ENCODE results near the gene NOXA1. TPM values are rescaled to one million over a fixed set of nuclear protein-coding genes. Genes with fewer than 3 reads are reported as not detected.

The NOXA1 gene
- total RNA-seq, 1 donor from 2014 or later = 16.3 TPM

DNA sequence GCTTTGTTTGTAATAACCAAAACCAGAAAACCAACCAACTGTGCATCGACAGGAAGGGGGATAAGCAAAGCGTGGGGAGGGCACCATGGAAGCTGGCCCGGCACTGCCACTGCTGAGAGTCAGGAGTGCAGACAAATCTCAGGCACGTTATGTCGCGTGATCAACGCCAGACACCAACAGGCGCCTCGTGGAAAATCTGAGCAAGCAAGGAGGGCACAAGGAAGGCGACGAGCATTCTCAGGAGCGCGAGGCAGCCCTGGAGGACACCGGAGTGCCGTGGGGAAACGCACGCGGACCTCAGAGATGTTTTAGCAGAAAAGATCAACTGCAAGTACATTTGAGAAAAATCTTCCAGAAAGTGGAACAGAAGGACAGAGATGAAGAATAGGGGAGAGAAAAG, 51.1 kb downstream of the NOXA1 start:
- TF ChIP-seq, protein P1, sequence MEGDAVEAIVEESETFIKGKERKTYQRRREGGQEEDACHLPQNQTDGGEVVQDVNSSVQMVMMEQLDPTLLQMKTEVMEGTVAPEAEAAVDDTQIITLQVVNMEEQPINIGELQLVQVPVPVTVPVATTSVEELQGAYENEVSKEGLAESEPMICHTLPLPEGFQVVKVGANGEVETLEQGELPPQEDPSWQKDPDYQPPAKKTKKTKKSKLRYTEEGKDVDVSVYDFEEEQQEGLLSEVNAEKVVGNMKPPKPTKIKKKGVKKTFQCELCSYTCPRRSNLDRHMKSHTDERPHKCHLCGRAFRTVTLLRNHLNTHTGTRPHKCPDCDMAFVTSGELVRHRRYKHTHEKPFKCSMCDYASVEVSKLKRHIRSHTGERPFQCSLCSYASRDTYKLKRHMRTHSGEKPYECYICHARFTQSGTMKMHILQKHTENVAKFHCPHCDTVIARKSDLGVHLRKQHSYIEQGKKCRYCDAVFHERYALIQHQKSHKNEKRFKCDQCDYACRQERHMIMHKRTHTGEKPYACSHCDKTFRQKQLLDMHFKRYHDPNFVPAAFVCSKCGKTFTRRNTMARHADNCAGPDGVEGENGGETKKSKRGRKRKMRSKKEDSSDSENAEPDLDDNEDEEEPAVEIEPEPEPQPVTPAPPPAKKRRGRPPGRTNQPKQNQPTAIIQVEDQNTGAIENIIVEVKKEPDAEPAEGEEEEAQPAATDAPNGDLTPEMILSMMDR (IDR thresholded peaks at IDR 0.05; ENCODE audit: unreplicated experiment) = no peak
- Mint-ChIP-seq H3K27ac (no peak overlapping the region), H3K4me3 (ENCODE audit: low read depth) (no peak overlapping the region), H3K27me3 (peaks cover 4% of the 10 kb centered on the region), H3K9me3 (ENCODE audit: low read depth) (peaks cover 21% of the 10 kb centered on the region), H3K36me3 (ENCODE audit: insufficient read depth) (peaks cover 9% of the 10 kb centered on the region), H3K4me1 (ENCODE audit: low read depth) (no peaks in the 10 kb centered on the region)
- no peak for DNase-seq (ENCODE audit: low spot score, unreplicated experiment)

DNA sequence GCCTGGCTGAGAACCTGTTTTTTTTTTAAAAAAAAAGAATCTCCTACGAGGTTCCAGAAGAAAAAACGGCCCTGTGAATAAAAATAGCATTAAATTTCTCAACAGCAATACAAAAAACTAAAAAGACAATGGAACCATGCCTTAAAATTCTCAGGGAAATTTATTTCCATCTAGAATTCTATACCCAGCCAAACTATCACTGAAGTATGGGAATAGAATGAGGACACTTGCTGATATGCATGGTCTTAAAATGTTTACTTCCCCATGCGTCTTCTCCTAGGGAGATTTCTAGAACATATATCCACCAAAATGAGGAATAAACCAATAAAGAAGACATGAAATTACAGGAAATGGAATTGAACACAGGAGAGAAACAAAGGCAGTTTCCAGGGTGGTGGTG, 52.5 kb downstream of the NOXA1 start:
- Mint-ChIP-seq H3K27ac (no peak overlapping the region), H3K4me3 (ENCODE audit: low read depth) (no peak overlapping the region)

DNA sequence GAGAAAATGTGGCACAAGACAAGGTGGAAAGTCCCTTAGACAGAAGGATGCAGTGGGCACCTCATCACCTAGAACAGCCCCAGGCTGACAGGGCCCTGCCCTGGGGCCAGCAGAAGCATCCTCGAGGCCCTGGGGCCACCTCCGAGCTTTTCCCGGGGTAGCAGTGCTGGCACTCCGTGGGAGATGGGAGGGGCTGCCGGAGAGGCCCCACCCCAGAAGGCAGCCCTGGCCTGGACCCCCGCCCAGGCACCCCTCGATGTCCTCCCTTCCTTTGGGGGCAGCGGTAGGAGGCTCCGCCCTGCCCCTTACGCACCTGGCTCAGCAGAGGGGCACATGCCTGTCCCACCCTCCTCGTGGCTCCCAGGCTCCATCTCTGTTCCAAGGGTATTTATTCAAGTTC, 53.7 kb downstream of the NOXA1 start:
- Mint-ChIP-seq H3K4me3 (ENCODE audit: low read depth) (no peak overlapping the region), H3K36me3 (ENCODE audit: insufficient read depth) (peaks cover 9% of the 10 kb centered on the region), H3K27me3 (peaks cover 6% of the 10 kb centered on the region), H3K27ac (no peak overlapping the region), H3K4me1 (ENCODE audit: low read depth) (no peaks in the 10 kb centered on the region), H3K9me3 (ENCODE audit: low read depth) (peaks cover 21% of the 10 kb centered on the region)
- TF ChIP-seq, protein P1 (IDR thresholded peaks at IDR 0.05; ENCODE audit: unreplicated experiment) = no peak
- no peak for DNase-seq (ENCODE audit: low spot score, unreplicated experiment)

More for the DNA sequence above, 52.5 kb downstream of the NOXA1 start:
- no peak for DNase-seq (ENCODE audit: low spot score, unreplicated experiment)
- peaks cover 21% of the 10 kb centered on the region for H3K9me3 Mint-ChIP-seq (ENCODE audit: low read depth)
- H3K27me3 Mint-ChIP-seq = peaks cover 7% of the 10 kb centered on the region
- no peaks in the 10 kb centered on the region for H3K4me1 Mint-ChIP-seq (ENCODE audit: low read depth)
- H3K36me3 Mint-ChIP-seq (ENCODE audit: insufficient read depth) = peaks cover 9% of the 10 kb centered on the region
- TF ChIP-seq, protein P1 (IDR thresholded peaks at IDR 0.05; ENCODE audit: unreplicated experiment) = no peak

DNA sequence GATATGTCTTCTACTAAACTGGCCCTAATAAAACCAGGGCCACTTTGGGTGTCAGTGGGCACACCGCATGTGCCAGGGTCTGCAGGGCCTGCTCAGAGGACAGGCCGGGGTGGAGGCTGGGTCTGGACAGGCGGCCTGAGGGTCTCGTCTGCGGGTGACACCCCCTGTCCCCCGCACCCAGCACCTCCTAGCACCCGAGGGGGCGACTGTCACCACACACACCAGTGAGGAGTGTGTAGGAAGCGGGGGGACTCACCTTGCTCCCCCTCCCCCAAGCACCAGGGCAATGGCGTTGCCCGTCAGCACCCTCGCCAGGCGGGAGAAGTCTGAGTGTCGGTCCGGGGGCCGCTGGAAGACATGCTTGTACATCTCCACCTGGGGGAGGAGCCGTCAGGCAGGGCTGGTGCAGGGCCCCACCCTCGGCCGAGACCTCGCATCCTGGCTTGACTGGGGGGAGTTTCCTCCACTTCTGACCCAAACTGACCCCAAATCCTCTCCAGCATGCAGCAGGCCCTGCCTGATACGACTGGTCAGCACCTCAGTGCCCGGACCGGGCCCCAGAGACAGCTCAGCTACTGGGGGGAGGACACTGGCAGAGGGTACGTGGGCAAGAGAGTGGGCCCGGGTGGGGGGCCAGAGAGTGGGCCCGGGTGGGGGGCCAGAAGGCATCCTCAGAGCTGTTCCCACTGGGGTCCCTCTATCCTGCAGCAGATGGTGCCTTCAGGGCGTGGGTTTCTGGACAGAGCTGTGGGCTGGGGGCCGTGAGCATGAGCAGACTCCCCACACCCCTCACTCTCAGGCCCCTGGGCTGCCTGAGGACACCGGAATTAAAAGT, 54.8 kb downstream of the NOXA1 start:
- H3K36me3 Mint-ChIP-seq (ENCODE audit: insufficient read depth) = peaks cover 9% of the 10 kb centered on the region

DNA sequence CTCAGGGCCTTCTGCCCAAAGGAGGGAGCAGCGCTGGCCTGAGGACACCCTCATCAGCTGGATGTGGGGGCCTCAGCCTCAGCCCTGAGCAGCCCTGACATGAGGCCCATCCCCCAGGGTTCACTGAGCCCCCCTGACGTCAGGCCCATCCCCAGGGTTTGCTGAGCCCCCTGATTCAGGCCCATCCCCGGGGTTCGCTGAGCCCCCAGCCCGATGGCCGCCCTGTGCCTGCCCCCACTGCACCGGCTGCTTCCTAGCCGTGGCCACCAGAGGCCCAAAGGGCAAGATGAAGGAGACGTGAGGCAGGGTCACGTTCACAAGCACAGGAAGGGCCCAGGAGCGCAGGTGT, 55.4 kb downstream of the NOXA1 start:
- TF ChIP-seq, protein P1 (IDR thresholded peaks at IDR 0.05; ENCODE audit: unreplicated experiment) = no peak
- no peak for DNase-seq (ENCODE audit: low spot score, unreplicated experiment)

More for the DNA sequence above, 54.8 kb downstream of the NOXA1 start:
- peaks cover 6% of the 10 kb centered on the region for H3K27me3 Mint-ChIP-seq
- H3K4me3 Mint-ChIP-seq (ENCODE audit: low read depth) = no peak overlapping the region
- no peaks in the 10 kb centered on the region for H3K4me1 Mint-ChIP-seq (ENCODE audit: low read depth)
- TF ChIP-seq, protein P1 (IDR thresholded peaks at IDR 0.05; ENCODE audit: unreplicated experiment) = no peak
- no peak overlapping the region for H3K27ac Mint-ChIP-seq
- no peak for DNase-seq (ENCODE audit: low spot score, unreplicated experiment)
- H3K9me3 Mint-ChIP-seq (ENCODE audit: low read depth) = peaks cover 20% of the 10 kb centered on the region

More for the DNA sequence above, 55.4 kb downstream of the NOXA1 start:
- H3K4me3 Mint-ChIP-seq (ENCODE audit: low read depth) = no peak overlapping the region
- peaks cover 7% of the 10 kb centered on the region for H3K36me3 Mint-ChIP-seq (ENCODE audit: insufficient read depth)
- no peaks in the 10 kb centered on the region for H3K4me1 Mint-ChIP-seq (ENCODE audit: low read depth)
- H3K9me3 Mint-ChIP-seq (ENCODE audit: low read depth) = peaks cover 14% of the 10 kb centered on the region
- H3K27me3 Mint-ChIP-seq = peaks cover 6% of the 10 kb centered on the region
- H3K27ac Mint-ChIP-seq = no peak overlapping the region

Data from progenitor cell of endocrine pancreas (in vitro differentiated cells).